Panc1 (cell line): ENCODE data around the gene USP3.

ENCODE experiments used
- POLR2AphosphoS5 ChIP-seq: IDR thresholded peaks from 2 replicates; pipeline ENCODE4 v1.6.1; 2012; ENCODE audit warnings: mild to moderate bottlenecking, low read depth, low read length, moderate library complexity
- TF ChIP-seq, protein P1 (sequence below): fragments of 450-650 bp; IDR thresholded peaks from 2 replicates; pipeline ENCODE4 v1.5.1; 2017; ENCODE audit warnings: mild to moderate bottlenecking
- TF ChIP-seq, protein P2 (sequence below), 2 experiments: IDR thresholded peaks; 2 replicates each; pipeline ENCODE4 v1.6.1; 2011 to 2012; ENCODE audit warnings: low read depth in 2 of 2, control low read depth in 1 of 2, low read length in 1 of 2, mild to moderate bottlenecking in 1 of 2, moderate library complexity in 1 of 2; ENCODE audit not compliant: insufficient read depth in 1 of 2

- TF ChIP-seq POLR2AphosphoS5: no peak
- TF ChIP-seq, protein P1, sequence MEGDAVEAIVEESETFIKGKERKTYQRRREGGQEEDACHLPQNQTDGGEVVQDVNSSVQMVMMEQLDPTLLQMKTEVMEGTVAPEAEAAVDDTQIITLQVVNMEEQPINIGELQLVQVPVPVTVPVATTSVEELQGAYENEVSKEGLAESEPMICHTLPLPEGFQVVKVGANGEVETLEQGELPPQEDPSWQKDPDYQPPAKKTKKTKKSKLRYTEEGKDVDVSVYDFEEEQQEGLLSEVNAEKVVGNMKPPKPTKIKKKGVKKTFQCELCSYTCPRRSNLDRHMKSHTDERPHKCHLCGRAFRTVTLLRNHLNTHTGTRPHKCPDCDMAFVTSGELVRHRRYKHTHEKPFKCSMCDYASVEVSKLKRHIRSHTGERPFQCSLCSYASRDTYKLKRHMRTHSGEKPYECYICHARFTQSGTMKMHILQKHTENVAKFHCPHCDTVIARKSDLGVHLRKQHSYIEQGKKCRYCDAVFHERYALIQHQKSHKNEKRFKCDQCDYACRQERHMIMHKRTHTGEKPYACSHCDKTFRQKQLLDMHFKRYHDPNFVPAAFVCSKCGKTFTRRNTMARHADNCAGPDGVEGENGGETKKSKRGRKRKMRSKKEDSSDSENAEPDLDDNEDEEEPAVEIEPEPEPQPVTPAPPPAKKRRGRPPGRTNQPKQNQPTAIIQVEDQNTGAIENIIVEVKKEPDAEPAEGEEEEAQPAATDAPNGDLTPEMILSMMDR: no peak
- TF ChIP-seq, protein P2, sequence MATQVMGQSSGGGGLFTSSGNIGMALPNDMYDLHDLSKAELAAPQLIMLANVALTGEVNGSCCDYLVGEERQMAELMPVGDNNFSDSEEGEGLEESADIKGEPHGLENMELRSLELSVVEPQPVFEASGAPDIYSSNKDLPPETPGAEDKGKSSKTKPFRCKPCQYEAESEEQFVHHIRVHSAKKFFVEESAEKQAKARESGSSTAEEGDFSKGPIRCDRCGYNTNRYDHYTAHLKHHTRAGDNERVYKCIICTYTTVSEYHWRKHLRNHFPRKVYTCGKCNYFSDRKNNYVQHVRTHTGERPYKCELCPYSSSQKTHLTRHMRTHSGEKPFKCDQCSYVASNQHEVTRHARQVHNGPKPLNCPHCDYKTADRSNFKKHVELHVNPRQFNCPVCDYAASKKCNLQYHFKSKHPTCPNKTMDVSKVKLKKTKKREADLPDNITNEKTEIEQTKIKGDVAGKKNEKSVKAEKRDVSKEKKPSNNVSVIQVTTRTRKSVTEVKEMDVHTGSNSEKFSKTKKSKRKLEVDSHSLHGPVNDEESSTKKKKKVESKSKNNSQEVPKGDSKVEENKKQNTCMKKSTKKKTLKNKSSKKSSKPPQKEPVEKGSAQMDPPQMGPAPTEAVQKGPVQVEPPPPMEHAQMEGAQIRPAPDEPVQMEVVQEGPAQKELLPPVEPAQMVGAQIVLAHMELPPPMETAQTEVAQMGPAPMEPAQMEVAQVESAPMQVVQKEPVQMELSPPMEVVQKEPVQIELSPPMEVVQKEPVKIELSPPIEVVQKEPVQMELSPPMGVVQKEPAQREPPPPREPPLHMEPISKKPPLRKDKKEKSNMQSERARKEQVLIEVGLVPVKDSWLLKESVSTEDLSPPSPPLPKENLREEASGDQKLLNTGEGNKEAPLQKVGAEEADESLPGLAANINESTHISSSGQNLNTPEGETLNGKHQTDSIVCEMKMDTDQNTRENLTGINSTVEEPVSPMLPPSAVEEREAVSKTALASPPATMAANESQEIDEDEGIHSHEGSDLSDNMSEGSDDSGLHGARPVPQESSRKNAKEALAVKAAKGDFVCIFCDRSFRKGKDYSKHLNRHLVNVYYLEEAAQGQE (IDR thresholded peaks at IDR 0.05; ENCODE audit: insufficient read depth in 1 of 2, low read depth in 2 of 2, low read length in 1 of 2): no peak
Observed at GRCh38 chr15:63593705-63594671, 89.6 kb downstream of the USP3 start.
